KG1 (cell line): ENCODE measurements around the gene BSG.
"Not testable (repeated sequence)": the region's sequence is repeated elsewhere in the genome, so short reads cannot be mapped to it uniquely, and the experiment has no call there.

ENCODE experiments used
- DNase-seq: peaks from one replicate; lab custom pipeline; 2025; lab: John Stamatoyannopoulos, UW

Gene BSG

DNA sequence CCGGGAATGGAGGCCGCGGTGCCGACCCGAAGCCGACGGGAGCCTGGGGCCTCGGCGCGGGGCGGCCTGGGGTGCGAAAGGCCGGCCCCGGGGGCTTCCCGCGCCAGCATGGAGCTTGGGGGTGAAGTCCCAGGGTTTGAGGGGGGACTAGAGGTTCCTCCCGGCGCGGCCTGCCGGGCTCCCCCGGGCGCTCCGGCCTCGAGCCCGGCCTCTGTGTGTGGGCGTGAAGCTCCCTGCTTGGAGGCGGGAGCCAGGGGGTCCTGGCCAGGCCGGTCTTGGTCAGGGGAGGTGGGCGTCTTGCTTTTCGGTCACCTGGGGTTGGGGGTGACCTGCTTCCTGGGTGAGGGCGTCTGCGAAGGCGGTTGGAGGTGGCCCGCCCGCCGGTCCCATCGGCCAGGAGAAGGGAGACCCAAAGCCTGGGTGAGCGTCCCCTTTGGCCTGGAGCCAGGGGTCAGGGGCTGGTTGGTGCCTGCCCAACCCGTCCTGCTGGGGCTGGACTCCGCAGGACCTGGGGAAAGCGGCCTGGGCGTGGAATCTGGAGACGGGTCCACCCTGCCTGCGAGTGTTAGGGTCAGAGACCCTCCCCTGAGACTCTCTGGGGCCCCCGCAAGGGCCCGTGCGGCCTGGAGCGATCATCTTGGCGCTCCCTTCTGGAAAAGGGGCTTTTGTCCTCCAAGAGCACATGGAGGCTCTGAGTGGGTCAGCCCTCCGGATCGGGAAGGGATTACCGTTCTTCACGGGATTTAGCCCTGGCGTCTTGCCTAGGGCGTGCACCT lies 535 bp downstream of the BSG start:
- DNase-seq, result no peak

- no peak for DNase-seq
These were observed 1.1 kb downstream of the BSG start for GRCh38 chr19:573519-573825.

GRCh38 chr19:574658-575526 lies 2.5 kb downstream of the BSG start:
- DNase-seq, result no peak

- no peak for DNase-seq
These were observed 3.4 kb downstream of the BSG start for GRCh38 chr19:575527-576506.

- no peak for DNase-seq
These were observed 4.5 kb downstream of the BSG start for GRCh38 chr19:576768-577438.

DNA sequence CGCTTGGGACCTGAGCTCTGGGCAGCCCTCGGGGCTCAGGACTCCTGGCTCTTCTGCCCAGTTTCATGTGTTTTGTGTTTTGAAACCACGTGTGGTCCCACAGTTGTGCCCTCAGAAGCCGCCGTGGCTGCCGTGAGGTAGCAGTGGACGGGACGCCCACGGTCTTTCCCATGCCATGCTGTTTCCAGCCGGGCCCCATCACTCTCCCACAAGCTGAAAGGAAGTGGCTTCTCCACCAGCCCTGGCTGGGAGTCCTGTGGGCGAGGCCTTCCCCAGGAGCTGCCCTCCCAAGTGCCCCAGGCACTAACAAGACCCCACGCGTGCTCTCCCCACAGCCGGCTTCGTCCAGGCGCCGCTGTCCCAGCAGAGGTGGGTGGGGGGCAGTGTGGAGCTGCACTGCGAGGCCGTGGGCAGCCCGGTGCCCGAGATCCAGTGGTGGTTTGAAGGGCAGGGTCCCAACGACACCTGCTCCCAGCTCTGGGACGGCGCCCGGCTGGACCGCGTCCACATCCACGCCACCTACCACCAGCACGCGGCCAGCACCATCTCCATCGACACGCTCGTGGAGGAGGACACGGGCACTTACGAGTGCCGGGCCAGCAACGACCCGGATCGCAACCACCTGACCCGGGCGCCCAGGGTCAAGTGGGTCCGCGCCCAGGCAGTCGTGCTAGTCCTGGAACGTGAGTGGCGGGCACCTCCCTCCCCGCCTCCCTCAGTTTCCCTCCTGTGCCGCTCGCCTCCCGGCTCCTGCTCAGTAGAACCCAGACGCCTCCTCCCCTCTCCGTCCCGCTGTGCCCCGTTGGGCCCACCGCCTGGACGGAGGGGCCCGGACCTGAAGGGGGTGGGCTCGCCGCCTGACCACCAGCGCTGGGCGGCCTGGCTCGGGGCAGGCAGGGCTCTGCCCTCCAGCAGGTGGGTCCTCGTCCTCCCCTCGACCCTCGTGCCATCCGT lies 5.3 kb downstream of the BSG start:
- no peak for DNase-seq

DNA sequence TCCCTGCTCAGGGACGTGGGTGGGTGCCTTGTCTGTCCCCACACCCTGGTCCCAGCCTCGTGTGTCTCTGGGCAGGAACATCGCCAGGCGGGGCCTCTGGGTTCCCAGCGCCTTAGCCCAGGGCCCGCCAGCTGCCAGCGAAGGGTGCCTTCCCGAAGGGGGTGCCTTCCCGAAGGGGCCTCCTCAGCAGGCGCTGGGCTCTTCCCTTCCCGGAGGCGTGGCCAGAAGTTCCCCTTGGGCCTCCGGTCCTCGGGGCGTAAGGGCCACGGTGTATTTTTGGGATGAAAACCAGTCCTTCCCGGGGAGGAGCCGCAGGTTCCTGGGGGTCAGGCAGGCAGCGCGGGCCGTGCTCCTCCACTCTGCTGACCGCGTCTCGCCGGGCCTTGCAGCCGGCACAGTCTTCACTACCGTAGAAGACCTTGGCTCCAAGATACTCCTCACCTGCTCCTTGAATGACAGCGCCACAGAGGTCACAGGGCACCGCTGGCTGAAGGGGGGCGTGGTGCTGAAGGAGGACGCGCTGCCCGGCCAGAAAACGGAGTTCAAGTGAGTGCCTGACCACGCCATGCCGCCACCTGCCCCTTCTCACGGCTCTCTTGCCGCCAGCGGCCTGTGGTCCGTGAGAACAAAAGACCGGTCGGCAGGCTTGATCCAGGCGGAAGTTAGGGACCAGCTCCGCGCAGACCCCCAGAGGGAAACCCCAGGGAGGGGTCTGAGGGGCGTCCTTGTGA lies 6.9 kb downstream of the BSG start:
- DNase-seq, result no peak

DNA sequence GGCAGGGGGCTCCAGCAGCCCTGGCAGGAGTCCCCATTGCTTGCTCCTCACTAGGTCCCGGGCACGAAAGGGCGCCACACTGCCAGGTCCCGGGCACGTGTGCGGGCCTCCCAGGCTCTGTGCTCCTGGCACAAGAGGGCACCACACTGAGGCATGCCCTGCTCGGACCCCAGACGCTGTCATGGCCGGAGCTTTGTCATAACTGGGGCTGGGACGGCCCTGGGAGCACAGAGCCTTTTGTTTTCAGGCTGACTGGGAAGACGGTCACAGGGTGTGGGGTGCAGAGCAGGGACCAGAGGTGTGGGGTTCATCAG lies 7.4 kb downstream of the BSG start:
- DNase-seq, result no peak

DNA sequence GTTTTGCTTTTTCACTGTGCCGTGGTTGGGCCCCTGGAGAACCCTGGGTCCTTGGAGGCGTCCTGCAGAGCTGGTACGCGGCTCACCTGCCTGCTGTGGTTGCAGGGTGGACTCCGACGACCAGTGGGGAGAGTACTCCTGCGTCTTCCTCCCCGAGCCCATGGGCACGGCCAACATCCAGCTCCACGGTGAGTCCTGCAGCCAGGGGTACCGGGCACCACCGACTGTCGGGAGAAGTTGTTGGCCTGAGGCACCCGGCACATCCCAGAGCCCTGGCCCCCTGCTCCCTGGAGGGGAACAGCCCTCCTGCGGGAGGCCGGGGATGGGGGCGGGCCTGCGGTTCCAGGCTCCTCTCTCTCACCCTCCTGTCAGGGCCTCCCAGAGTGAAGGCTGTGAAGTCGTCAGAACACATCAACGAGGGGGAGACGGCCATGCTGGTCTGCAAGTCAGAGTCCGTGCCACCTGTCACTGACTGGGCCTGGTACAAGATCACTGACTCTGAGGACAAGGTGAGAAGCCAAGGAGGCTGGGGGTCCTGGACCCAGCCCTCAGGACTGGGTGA lies 8.0 kb downstream of the BSG start:
- no peak for DNase-seq

GRCh38 chr19:581399-582111 lies 9.2 kb downstream of the BSG start:
- no peak for DNase-seq

- no peak for DNase-seq
These were observed 10.3 kb downstream of the BSG start for GRCh38 chr19:582497-583197.

DNA sequence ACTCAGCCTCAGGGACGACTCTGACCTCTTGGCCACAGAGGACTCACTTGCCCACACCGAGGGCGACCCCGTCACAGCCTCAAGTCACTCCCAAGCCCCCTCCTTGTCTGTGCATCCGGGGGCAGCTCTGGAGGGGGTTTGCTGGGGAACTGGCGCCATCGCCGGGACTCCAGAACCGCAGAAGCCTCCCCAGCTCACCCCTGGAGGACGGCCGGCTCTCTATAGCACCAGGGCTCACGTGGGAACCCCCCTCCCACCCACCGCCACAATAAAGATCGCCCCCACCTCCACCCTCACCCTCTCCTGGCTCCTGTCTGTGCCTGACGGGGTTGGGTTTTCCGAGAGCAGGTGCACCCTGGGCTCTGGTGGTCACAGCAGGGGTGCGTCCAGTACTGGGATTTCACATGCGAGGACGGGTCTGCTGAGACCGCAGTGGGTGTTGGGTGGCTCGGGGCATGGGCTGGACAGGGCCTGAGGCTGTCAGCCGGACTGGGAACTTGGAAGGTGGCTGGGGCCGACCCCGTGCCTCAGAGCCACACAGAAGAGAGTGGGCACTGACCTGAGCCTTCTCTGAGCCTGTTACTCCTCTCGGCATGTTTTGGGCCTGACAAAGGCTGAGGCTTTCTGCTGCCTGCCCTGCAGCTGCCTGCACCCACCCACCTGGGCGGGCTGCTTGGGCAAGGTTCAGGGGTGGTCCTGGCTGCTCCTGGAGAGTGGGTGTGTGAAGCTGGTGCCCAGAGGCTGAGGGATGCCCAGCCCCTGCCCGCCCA lies 11.0 kb downstream of the BSG start:
- no peak for DNase-seq

- DNase-seq, result no peak
These were observed 11.5 kb downstream of the BSG start for GRCh38 chr19:583968-584239.

- DNase-seq, result no peak
These were observed 12.0 kb downstream of the BSG start for GRCh38 chr19:584240-585001.

DNA sequence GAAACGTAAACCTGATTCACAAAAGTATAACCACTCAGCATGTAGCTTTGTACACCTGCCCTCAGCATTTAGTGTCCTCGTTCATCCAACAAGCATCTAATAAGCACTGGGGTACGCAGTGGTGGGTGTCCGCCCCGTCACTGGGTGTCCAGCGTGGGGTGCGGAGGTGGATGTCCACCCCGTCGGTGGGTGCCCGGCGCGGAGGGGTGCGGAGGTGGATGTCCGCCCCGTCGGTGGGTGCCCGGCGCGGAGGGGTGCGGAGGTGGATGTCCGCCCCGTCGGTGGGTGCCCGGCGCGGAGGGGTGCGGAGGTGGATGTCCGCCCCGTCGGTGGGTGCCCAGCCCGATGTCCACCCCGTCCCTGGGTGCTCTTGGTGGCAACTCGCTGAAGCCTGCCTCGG lies 12.8 kb downstream of the BSG start:
- not testable (repeated sequence) for DNase-seq

- DNase-seq, result no peak
These were observed 13.2 kb downstream of the BSG start for GRCh38 chr19:585551-586110.
